Activated T-cell treated with anti-CD3 and anti-CD28 coated beads, Interleukin-2, amount 50 U/mL, for 72 hours (primary cell): ENCODE data around the gene MAMSTR. TPM values are rescaled to one million over a fixed set of nuclear protein-coding genes. Genes with fewer than 3 reads are reported as not detected.

Source experiments
- ATAC-seq, 2 donors: fragments of 150-1000 bp; cut with Tn5 transposase; replicated peaks in 1 of 2; 2 replicates each; pipeline ENCODE4 v1.10.0; 2021; ENCODE audit warnings: moderate library complexity in 2 of 2, mild to moderate bottlenecking in 1 of 2
- DNase-seq, 2 donors: peaks; one replicate each; pipeline ENCODE4 v3.0.0; 2021 to 2022; ENCODE audit warnings: mixed read lengths in 1 of 2
- H3K27ac Mint-ChIP-seq: one replicate; pipeline ENCODE4 v1.8.0; 2022; ENCODE audit warnings: mild to moderate bottlenecking, moderate library complexity, mixed read lengths
- H3K27me3 Mint-ChIP-seq: one replicate; pipeline ENCODE4 v1.8.0; 2022; ENCODE audit warnings: low read depth, mixed read lengths
- H3K36me3 Mint-ChIP-seq, 2 donors: one replicate each; pipeline ENCODE4 v1.8.0; 2022; ENCODE audit warnings: mixed read lengths in 2 of 2, mild to moderate bottlenecking in 1 of 2; ENCODE audit not compliant: insufficient read depth in 2 of 2
- H3K4me1 Mint-ChIP-seq: one replicate; pipeline ENCODE4 v1.8.0; 2022; ENCODE audit warnings: low read depth, mixed read lengths
- H3K4me3 Mint-ChIP-seq, 2 donors: one replicate each; pipeline ENCODE4 v1.8.0; 2022; ENCODE audit warnings: mild to moderate bottlenecking in 2 of 2, mixed read lengths in 2 of 2, moderate library complexity in 2 of 2
- H3K9me3 Mint-ChIP-seq, 2 donors: one replicate each; pipeline ENCODE4 v1.8.0; 2022; ENCODE audit warnings: mixed read lengths in 2 of 2
- total RNA-seq, 2 donors: library from RNA; stranded (reverse); gene quantifications; one replicate each; pipeline ENCODE4 v1.2.3, GENCODE V29; 2022

The MAMSTR gene
- total RNA-seq, 2 donors from 2014 or later: 0.69 to 0.89 TPM

DNA sequence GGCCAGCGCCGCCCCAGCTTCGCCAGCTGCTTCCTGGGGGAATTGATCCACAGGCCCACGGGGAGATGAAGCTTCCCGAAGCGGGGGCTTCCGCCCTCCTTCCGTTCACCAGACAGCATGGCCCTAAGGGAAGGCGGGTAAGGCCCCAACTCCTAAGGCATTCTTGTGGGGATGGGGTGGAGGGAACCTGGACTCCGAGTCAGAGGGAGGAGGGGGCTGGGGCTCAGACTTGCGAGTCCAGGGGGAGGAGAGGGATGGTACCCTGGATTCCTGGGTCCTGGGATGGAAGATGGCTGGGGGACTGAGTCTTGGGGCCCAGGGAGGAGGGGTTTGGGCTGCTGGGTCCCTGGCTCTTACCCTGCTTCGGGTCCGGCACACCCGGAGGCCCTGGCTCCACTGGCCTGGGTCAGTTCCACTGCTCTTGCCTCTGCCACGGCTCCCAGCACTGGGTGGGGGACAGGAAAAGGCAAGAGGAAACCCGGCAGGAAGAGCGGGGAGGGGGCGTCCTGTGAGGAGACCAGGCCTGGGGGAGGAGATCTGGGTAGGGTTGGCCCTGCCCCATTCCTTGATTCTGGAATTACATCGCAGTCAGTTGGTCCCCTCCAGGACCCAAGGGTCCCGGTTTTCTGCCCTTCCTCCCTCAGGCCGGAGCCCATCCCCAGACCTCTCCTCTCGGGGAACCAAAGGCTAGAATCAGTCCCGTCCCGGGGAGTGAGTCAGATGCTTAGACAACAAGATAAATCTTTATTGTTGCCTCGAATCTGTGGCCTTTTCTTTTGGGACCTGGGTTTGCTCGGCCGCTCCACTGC, 20.8 kb upstream of the MAMSTR start, which contains the start of gene RASIP1:
TSS of gene RASIP1 (minus strand) at position 447 of the 809 bp plus-strand sequence. CDS start at position 119, 328 bp downstream.
- Mint-ChIP-seq H3K4me3 (peak within 1 kb of the TSS; percentile 32 to 54), H3K27me3 (peaks cover under 1% of the 10 kb centered on the region), H3K4me1 (peaks cover 13% of the 10 kb centered on the region), H3K36me3 (no peaks in the 10 kb centered on the region), H3K9me3 (no peaks in the 10 kb centered on the region), H3K27ac (no peak within 1 kb of the TSS)
- ATAC-seq: no peak
- no peak for DNase-seq

GRCh38 chr19:48739404-48740163, 20.1 kb upstream of the MAMSTR start:
- H3K27ac Mint-ChIP-seq: no peak overlapping the region
- H3K36me3 Mint-ChIP-seq: no peaks in the 10 kb centered on the region
- H3K27me3 Mint-ChIP-seq: no peaks in the 10 kb centered on the region
- DNase-seq (no peak), ATAC-seq (peak in 1 of 2 donors; percentile 1)
- H3K9me3 Mint-ChIP-seq: no peaks in the 10 kb centered on the region
- peaks cover 11% of the 10 kb centered on the region for H3K4me1 Mint-ChIP-seq
- peak overlapping the region; percentile 32 to 54 for H3K4me3 Mint-ChIP-seq

DNA sequence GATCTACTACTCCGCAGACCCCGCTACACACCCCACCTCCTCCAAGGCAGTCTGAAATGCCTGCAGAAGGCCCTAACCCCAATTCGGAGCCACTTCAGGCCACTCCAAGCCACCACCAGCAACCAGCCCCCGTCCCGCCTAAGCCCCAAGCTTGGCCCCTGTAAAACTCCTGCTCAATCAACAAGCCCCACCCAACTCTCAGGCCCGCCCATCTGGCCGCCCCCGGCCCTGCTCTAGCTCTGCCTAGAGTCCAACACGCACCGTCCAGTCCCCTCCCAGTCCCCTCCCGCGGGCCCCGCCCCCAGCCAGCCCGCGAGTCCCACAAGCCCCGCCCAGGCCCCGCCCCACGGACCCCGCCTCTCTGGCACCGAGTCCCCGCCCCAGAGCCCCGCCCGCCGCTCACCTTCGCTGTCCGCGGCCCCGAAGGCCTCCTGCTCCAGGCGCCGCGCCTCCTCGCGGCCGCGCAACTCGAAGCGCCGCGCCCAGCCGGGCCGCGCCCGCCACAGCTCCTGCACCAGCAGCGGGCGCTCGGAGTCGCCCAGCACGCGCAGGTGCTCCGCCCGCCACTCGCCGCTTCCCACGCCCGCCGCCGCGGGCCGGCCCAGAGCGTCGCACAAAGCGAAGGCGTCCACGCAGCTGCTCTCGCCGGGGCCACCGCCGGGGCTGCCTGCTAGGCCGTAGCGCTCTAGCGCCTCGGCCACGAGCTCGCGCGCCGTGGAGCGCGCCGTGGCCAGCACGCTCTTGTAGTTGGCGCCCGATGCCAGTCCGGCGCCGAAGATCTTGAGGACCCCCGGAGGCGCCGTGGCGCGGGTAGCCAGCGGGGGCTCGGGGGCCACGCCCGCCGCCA, 19.3 kb upstream of the MAMSTR start:
- DNase-seq (peak; percentile 94 to 95), ATAC-seq (peak; percentile 95)
- H3K9me3 Mint-ChIP-seq: no peaks in the 10 kb centered on the region
- no peak overlapping the region for H3K27ac Mint-ChIP-seq
- H3K36me3 Mint-ChIP-seq: no peaks in the 10 kb centered on the region
- peaks cover 11% of the 10 kb centered on the region for H3K4me1 Mint-ChIP-seq
- H3K4me3 Mint-ChIP-seq: peak overlapping the region; percentile 71 to 85
- no peaks in the 10 kb centered on the region for H3K27me3 Mint-ChIP-seq

GRCh38 chr19:48737360-48737998, 18.0 kb upstream of the MAMSTR start:
- no peak overlapping the region for H3K4me3 Mint-ChIP-seq
- no peaks in the 10 kb centered on the region for H3K27me3 Mint-ChIP-seq
- no peaks in the 10 kb centered on the region for H3K9me3 Mint-ChIP-seq
- DNase-seq (no peak), ATAC-seq (no peak)
- H3K4me1 Mint-ChIP-seq: peaks cover 11% of the 10 kb centered on the region
- no peaks in the 10 kb centered on the region for H3K36me3 Mint-ChIP-seq
- H3K27ac Mint-ChIP-seq: no peak overlapping the region

- ATAC-seq (no peak), DNase-seq (no peak)
- Mint-ChIP-seq H3K4me3 (no peak overlapping the region), H3K9me3 (peaks cover 0 to 2% of the 10 kb centered on the region in 2 donors), H3K27ac (no peak overlapping the region), H3K36me3 (no peaks in the 10 kb centered on the region), H3K27me3 (no peaks in the 10 kb centered on the region), H3K4me1 (peaks cover 6% of the 10 kb centered on the region)
These were observed 15.6 kb upstream of the MAMSTR start for GRCh38 chr19:48735031-48735615.

GRCh38 chr19:48734625-48735024, 15.1 kb upstream of the MAMSTR start:
- DNase-seq (no peak), ATAC-seq (no peak)
- Mint-ChIP-seq H3K27ac (no peak overlapping the region), H3K36me3 (no peaks in the 10 kb centered on the region), H3K4me1 (peaks cover 6% of the 10 kb centered on the region), H3K9me3 (peaks cover 0 to 2% of the 10 kb centered on the region in 2 donors), H3K27me3 (no peaks in the 10 kb centered on the region), H3K4me3 (no peak overlapping the region)

DNA sequence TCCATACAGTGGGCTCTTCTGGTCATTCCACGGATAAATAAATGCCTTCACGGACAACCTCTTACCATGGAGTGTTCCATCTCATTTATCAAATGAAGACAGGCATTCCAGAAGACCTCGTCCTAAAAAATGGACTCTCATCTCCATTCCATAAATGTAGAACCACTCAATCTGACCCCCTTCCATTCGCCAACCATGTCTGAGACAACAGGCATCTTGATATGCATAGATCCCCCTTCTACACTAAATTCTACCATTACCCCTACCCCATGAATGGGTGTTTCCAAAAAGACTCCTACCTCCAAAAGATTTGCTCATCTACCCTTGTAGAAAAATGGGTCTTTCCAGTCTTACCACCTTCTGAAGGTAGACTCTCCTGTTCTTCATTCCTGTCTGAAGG, 11.9 kb upstream of the MAMSTR start:
- no peak for DNase-seq
- Mint-ChIP-seq H3K27me3 (no peaks in the 10 kb centered on the region), H3K4me3 (no peak overlapping the region), H3K36me3 (peaks cover 6 to 8% of the 10 kb centered on the region in 2 donors), H3K27ac (no peak overlapping the region), H3K4me1 (peaks cover 7% of the 10 kb centered on the region), H3K9me3 (peaks cover 3 to 5% of the 10 kb centered on the region in 2 donors)
- no peak for ATAC-seq

DNA sequence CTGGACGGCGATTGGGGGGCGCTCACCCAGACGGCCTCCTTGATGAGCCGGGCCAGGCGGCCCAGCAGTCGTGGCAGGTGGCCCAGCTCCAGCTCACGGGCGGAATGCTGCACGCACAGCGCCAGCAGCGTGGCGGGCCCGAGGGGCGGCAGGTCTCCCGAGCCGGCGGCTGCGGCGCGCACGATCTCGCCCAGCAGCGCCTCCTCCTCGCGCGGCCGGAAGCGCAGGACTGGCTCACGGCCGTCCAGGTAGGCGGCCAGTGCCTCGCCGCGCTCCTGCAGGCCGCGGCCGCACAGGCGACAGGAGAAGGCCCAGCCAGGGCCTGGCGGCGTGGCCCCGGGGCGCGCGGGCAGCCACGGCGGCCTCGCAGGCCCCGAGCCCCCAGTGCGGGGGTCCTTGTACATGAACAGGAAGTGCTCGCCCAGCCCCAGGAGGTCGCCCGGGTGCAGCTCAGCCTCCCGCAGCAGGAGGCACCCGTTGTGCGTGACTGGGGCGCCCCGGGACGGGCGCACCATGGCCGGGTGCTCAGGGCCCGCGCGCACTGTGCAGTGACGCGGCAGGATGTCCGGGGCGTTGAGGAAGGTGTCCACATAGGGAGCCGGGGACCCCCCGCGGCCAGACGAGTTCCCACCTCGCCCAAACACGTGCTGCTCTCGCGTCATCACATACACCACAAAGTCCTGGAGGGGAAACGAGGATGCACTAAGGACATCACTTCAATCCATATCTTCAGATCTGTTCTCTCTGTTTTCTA, 9.6 kb upstream of the MAMSTR start:
- H3K9me3 Mint-ChIP-seq: peaks cover 9 to 11% of the 10 kb centered on the region in 2 donors
- H3K27me3 Mint-ChIP-seq: no peaks in the 10 kb centered on the region
- no peak overlapping the region for H3K4me3 Mint-ChIP-seq
- H3K27ac Mint-ChIP-seq: no peak overlapping the region
- peaks cover 26% of the 10 kb centered on the region for H3K4me1 Mint-ChIP-seq
- ATAC-seq (no peak), DNase-seq (no peak)
- peaks cover 15 to 20% of the 10 kb centered on the region in 2 donors for H3K36me3 Mint-ChIP-seq

GRCh38 chr19:48726556-48726955, 7.0 kb upstream of the MAMSTR start:
- peaks cover 15 to 20% of the 10 kb centered on the region in 2 donors for H3K36me3 Mint-ChIP-seq
- H3K4me3 Mint-ChIP-seq: no peak overlapping the region
- no peaks in the 10 kb centered on the region for H3K27me3 Mint-ChIP-seq
- H3K9me3 Mint-ChIP-seq: peaks cover 9 to 11% of the 10 kb centered on the region in 2 donors
- DNase-seq (no peak), ATAC-seq (peak in 1 of 2 donors; percentile 63)
- no peak overlapping the region for H3K27ac Mint-ChIP-seq
- H3K4me1 Mint-ChIP-seq: peaks cover 26% of the 10 kb centered on the region

DNA sequence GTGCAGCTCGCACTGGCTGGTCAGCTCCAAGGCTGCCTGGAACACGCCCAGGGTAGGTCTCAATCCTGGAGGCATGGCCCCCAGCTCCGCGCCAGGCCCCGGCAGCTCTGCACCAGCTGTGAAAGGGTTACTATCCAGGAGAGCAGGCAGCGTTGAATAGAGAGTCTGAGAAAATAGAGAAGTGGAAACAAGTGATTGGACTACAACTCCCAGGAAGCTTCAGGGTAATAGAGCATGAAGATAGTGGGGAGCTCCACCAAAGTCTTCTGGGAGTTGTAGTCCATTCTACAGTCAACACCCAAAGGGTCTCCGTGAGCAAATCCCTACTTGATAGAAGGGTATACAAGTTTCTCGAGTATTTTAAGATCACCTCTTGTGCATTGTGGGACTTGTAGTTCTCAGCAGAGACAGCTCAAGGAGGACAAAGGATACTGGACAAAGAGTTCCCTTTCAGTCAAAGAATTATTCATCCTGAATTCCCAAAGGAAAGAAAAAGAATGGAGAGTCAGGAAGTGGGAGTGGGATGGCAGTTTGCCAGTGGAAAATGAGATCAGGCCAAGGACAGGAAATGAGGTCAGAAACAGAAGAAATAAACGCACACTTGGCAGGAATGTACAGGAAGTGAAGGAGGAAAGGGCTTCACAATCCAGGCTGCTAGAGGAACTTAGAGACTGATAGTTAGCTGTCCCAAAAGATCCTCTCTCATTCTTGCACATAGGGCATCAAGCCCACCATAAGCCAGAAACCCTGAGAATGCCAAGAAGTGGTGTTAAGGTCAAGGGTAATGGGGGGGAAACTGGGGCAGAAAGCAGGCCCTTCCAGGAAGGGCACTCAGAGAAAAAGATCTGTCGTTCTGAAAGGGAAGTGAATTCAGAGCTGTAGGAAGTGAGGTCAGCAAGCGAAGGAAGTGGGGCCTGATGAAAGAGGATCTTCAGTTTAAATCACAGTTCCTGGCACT, 5.5 kb upstream of the MAMSTR start:
- Mint-ChIP-seq H3K4me3 (peak overlapping the region; percentile 59 to 68), H3K9me3 (peaks cover 7 to 11% of the 10 kb centered on the region in 2 donors), H3K36me3 (peaks cover 15 to 20% of the 10 kb centered on the region in 2 donors), H3K4me1 (peaks cover 39% of the 10 kb centered on the region), H3K27me3 (no peaks in the 10 kb centered on the region), H3K27ac (peak overlapping the region; percentile 84)
- ATAC-seq: peak; percentile 33 to 47
- peak; percentile 31 to 40 for DNase-seq
